Mesenteric fat pad (tissue), 1 donor: ENCODE measurements around the gene HAUS8. TPM values are rescaled to one million over a fixed set of nuclear protein-coding genes. Genes with fewer than 3 reads are reported as not detected.

Experiments
- DNase-seq: peaks from one replicate; pipeline ENCODE4 v3.0.0-alpha.2; 2020; ENCODE audit warnings: low spot score
- total RNA-seq: library from RNA; stranded (reverse); fragmentation: NEBNext Ultra II Directional; extraction: Animal tissue kit (Norgen Biotek cat#: 25700); gene quantifications from one replicate; pipeline ENCODE4 v1.2.1, GENCODE V29; 2021
- donor health status: DM: yes; HTN: yes; CAD: no.

HAUS8 gene
- total RNA-seq, 1 donor from 2014 or later, result 7.2 TPM

GRCh38 chr19:17001603-17002183, 73.6 kb downstream of the HAUS8 start:
- no peak for DNase-seq

Other genes with a start within 250 kb of the HAUS8 start
- gene SIN3B, start 246.1 kb downstream of the HAUS8 start, total RNA-seq, result 72.9 TPM
- gene F2RL3, start 186.5 kb downstream of the HAUS8 start, total RNA-seq, result 33.9 TPM
- 8.4 TPM for gene CPAMD8, start 48.6 kb downstream of the HAUS8 start, total RNA-seq
- 103 TPM for gene MYO9B, start 325 bp upstream of the HAUS8 start, total RNA-seq
- 33.2 TPM for gene USE1, start 139.9 kb upstream of the HAUS8 start, total RNA-seq
- gene OCEL1, start 150.8 kb upstream of the HAUS8 start, total RNA-seq, result 29.0 TPM
- gene NR2F6, start 170.5 kb upstream of the HAUS8 start, total RNA-seq, result 42.8 TPM
- gene USHBP1, start 189.3 kb upstream of the HAUS8 start, total RNA-seq, result 11.3 TPM
- 66.0 TPM for gene BABAM1, start 192.0 kb upstream of the HAUS8 start, total RNA-seq
- 0.55 TPM for gene ANKLE1, start 206.4 kb upstream of the HAUS8 start, total RNA-seq
- 12.9 TPM for gene ABHD8, start 228.0 kb upstream of the HAUS8 start, total RNA-seq
- 99.2 TPM for gene MRPL34, start 230.4 kb upstream of the HAUS8 start, total RNA-seq
- 45.6 TPM for gene DDA1, start 234.1 kb upstream of the HAUS8 start, total RNA-seq